ENCODE measurements around the gene EFCAB6. TPM values are rescaled to one million over a fixed set of nuclear protein-coding genes. Genes with fewer than 3 reads are reported as not detected.

EFCAB6 gene
- total and polyA plus RNA-seq, 5 donors from 2014 or later, result 0.18 to 0.77 (median 0.30) TPM; not detected in 2

- Histone ChIP-seq H3K36me3 (ENCODE audit: control insufficient read depth, insufficient read depth, low read length) (no peaks in the 10 kb centered on the region), H3K4me1 (ENCODE audit: control insufficient read depth, insufficient read depth, low read length, poor library complexity, severe bottlenecking) (peaks cover 18% of the 10 kb centered on the region), H3K4me3 (ENCODE audit: low read depth, low read length) (peak overlapping the region; percentile 87), H3K9me3 (ENCODE audit: control insufficient read depth in 2 of 2, low read length in 2 of 2) (no peaks in the 10 kb centered on the region), H3K27me3 (ENCODE audit: control insufficient read depth, insufficient read depth, low read length) (peaks cover 2% of the 10 kb centered on the region), H3K27ac (ENCODE audit: insufficient read depth, low read length, poor library complexity, severe bottlenecking) (peak overlapping the region; percentile 75)
- DNase-seq, result no peak
- peak in 1 of 2 donors; percentile 3 for ATAC-seq (ENCODE audit: low read depth in 2 of 2)
- peaks cover 11% of the 10 kb centered on the region for H3K36me3 Mint-ChIP-seq
- H3K27ac Mint-ChIP-seq, result peak overlapping the region; percentile 92 to 95 (median 93)
- peaks cover 5 to 40% (median 24%) of the 10 kb centered on the region in 4 donors for H3K4me1 Mint-ChIP-seq
- H3K27me3 Mint-ChIP-seq, result no peaks in the 10 kb centered on the region
- no peaks in the 10 kb centered on the region for H3K9me3 Mint-ChIP-seq
- H3K4me3 Mint-ChIP-seq, result peak overlapping the region; percentile 93 to 96 (median 94)
These were observed 342 bp downstream of the EFCAB6 start for GRCh38 chr22:43811777-43812148.

GRCh38 chr22:43802897-43803495 is 9.1 kb downstream of the EFCAB6 start:
- Histone ChIP-seq H3K9me3 (ENCODE audit: control insufficient read depth in 2 of 2, low read length in 2 of 2) (peaks cover 14 to 17% of the 10 kb centered on the region in 2 experiments), H3K4me1 (ENCODE audit: control insufficient read depth, insufficient read depth, low read length, poor library complexity, severe bottlenecking) (no peaks in the 10 kb centered on the region), H3K27me3 (ENCODE audit: control insufficient read depth, insufficient read depth, low read length) (peaks cover 9% of the 10 kb centered on the region), H3K27ac (ENCODE audit: insufficient read depth, low read length, poor library complexity, severe bottlenecking) (no peak overlapping the region), H3K36me3 (ENCODE audit: control insufficient read depth, insufficient read depth, low read length) (no peaks in the 10 kb centered on the region), H3K4me3 (ENCODE audit: low read depth, low read length) (no peak overlapping the region)
- Mint-ChIP-seq H3K4me3 (no peak overlapping the region), H3K27ac (no peak overlapping the region), H3K36me3 (no peaks in the 10 kb centered on the region), H3K4me1 (no peaks in the 10 kb centered on the region), H3K9me3 (peaks cover 0 to 23% (median 3%) of the 10 kb centered on the region in 7 donors), H3K27me3 (peaks cover 42% of the 10 kb centered on the region)
- no peak for DNase-seq
- no peak for ATAC-seq (ENCODE audit: low read depth in 2 of 2)

GRCh38 chr22:43800970-43801369 is 11.1 kb downstream of the EFCAB6 start:
- Mint-ChIP-seq H3K36me3 (no peaks in the 10 kb centered on the region), H3K4me3 (peak overlapping the region in 1 of 4 donors; percentile 40), H3K27me3 (peaks cover 46% of the 10 kb centered on the region)

GRCh38 chr22:43798492-43798891 is 13.6 kb downstream of the EFCAB6 start:
- no peak overlapping the region for H3K27ac ChIP-seq (ENCODE audit: insufficient read depth, low read length, poor library complexity, severe bottlenecking)
- Mint-ChIP-seq H3K4me1 (no peaks in the 10 kb centered on the region), H3K36me3 (no peaks in the 10 kb centered on the region), H3K27me3 (peaks cover 26% of the 10 kb centered on the region), H3K27ac (peak overlapping the region in 1 of 3 donors; percentile 35), H3K4me3 (no peak overlapping the region), H3K9me3 (peaks cover 0 to 23% (median 4%) of the 10 kb centered on the region in 7 donors)
- DNase-seq (no peak), ATAC-seq (ENCODE audit: low read depth in 2 of 2) (no peak)
- no peaks in the 10 kb centered on the region for H3K36me3 ChIP-seq (ENCODE audit: control insufficient read depth, insufficient read depth, low read length)
- H3K9me3 ChIP-seq (ENCODE audit: control insufficient read depth in 2 of 2, low read length in 2 of 2), result peaks cover 14 to 17% of the 10 kb centered on the region in 2 experiments
- H3K4me1 ChIP-seq (ENCODE audit: control insufficient read depth, insufficient read depth, low read length, poor library complexity, severe bottlenecking), result no peaks in the 10 kb centered on the region
- no peak overlapping the region for H3K4me3 ChIP-seq (ENCODE audit: low read depth, low read length)
- H3K27me3 ChIP-seq (ENCODE audit: control insufficient read depth, insufficient read depth, low read length), result peaks cover 9% of the 10 kb centered on the region

More at GRCh38 chr22:43800970-43801369, 11.1 kb downstream of the EFCAB6 start:
- no peaks in the 10 kb centered on the region for H3K4me1 ChIP-seq (ENCODE audit: control insufficient read depth, insufficient read depth, low read length, poor library complexity, severe bottlenecking)
- H3K27ac ChIP-seq (ENCODE audit: insufficient read depth, low read length, poor library complexity, severe bottlenecking), result no peak overlapping the region
- Mint-ChIP-seq H3K27ac (no peak overlapping the region), H3K9me3 (peaks cover 0 to 23% (median 4%) of the 10 kb centered on the region in 7 donors), H3K4me1 (no peaks in the 10 kb centered on the region)
- H3K27me3 ChIP-seq (ENCODE audit: control insufficient read depth, insufficient read depth, low read length), result peaks cover 9% of the 10 kb centered on the region
- peaks cover 14 to 17% of the 10 kb centered on the region in 2 experiments for H3K9me3 ChIP-seq (ENCODE audit: control insufficient read depth in 2 of 2, low read length in 2 of 2)
- no peaks in the 10 kb centered on the region for H3K36me3 ChIP-seq (ENCODE audit: control insufficient read depth, insufficient read depth, low read length)
- H3K4me3 ChIP-seq (ENCODE audit: low read depth, low read length), result no peak overlapping the region
- no peak for DNase-seq
- ATAC-seq (ENCODE audit: low read depth in 2 of 2), result no peak

- H3K36me3 Mint-ChIP-seq, result no peaks in the 10 kb centered on the region
- ATAC-seq (ENCODE audit: low read depth in 2 of 2), result no peak
- H3K4me1 ChIP-seq (ENCODE audit: control insufficient read depth, insufficient read depth, low read length, poor library complexity, severe bottlenecking), result no peaks in the 10 kb centered on the region
- H3K4me3 Mint-ChIP-seq, result no peak overlapping the region
- peaks cover 0 to 18% (median 2%) of the 10 kb centered on the region in 7 donors for H3K9me3 Mint-ChIP-seq
- peaks cover 8% of the 10 kb centered on the region for H3K27me3 Mint-ChIP-seq
- H3K27ac ChIP-seq (ENCODE audit: insufficient read depth, low read length, poor library complexity, severe bottlenecking), result no peak overlapping the region
- H3K36me3 ChIP-seq (ENCODE audit: control insufficient read depth, insufficient read depth, low read length), result no peaks in the 10 kb centered on the region
- H3K4me3 ChIP-seq (ENCODE audit: low read depth, low read length), result no peak overlapping the region
- H3K27ac Mint-ChIP-seq, result no peak overlapping the region
- no peaks in the 10 kb centered on the region for H3K4me1 Mint-ChIP-seq
- H3K9me3 ChIP-seq (ENCODE audit: control insufficient read depth in 2 of 2, low read length in 2 of 2), result peaks cover 14 to 17% of the 10 kb centered on the region in 2 experiments
- peaks cover 6% of the 10 kb centered on the region for H3K27me3 ChIP-seq (ENCODE audit: control insufficient read depth, insufficient read depth, low read length)
- no peak for DNase-seq
These were observed 15.5 kb downstream of the EFCAB6 start for GRCh38 chr22:43796567-43796966.

GRCh38 chr22:43795320-43795719 is 16.8 kb downstream of the EFCAB6 start:
- DNase-seq (no peak), ATAC-seq (ENCODE audit: low read depth in 2 of 2) (no peak)
- H3K27ac ChIP-seq (ENCODE audit: insufficient read depth, low read length, poor library complexity, severe bottlenecking), result no peak overlapping the region
- Mint-ChIP-seq H3K27ac (no peak overlapping the region), H3K4me1 (no peaks in the 10 kb centered on the region), H3K36me3 (no peaks in the 10 kb centered on the region), H3K9me3 (peaks cover 0 to 6% (median 1%) of the 10 kb centered on the region in 7 donors), H3K27me3 (peaks cover 4% of the 10 kb centered on the region), H3K4me3 (no peak overlapping the region)
- peaks cover 4 to 6% of the 10 kb centered on the region in 2 experiments for H3K9me3 ChIP-seq (ENCODE audit: control insufficient read depth in 2 of 2, low read length in 2 of 2)
- H3K4me1 ChIP-seq (ENCODE audit: control insufficient read depth, insufficient read depth, low read length, poor library complexity, severe bottlenecking), result no peaks in the 10 kb centered on the region
- peaks cover 5% of the 10 kb centered on the region for H3K27me3 ChIP-seq (ENCODE audit: control insufficient read depth, insufficient read depth, low read length)
- H3K4me3 ChIP-seq (ENCODE audit: low read depth, low read length), result no peak overlapping the region
- H3K36me3 ChIP-seq (ENCODE audit: control insufficient read depth, insufficient read depth, low read length), result no peaks in the 10 kb centered on the region

GRCh38 chr22:43792905-43793304 is 19.2 kb downstream of the EFCAB6 start:
- Mint-ChIP-seq H3K4me1 (no peaks in the 10 kb centered on the region), H3K4me3 (no peak overlapping the region), H3K36me3 (no peaks in the 10 kb centered on the region), H3K9me3 (peaks cover 0 to 4% (median 0%) of the 10 kb centered on the region in 7 donors), H3K27ac (no peak overlapping the region), H3K27me3 (peaks cover 13% of the 10 kb centered on the region)
- Histone ChIP-seq H3K27ac (ENCODE audit: insufficient read depth, low read length, poor library complexity, severe bottlenecking) (no peak overlapping the region), H3K4me1 (ENCODE audit: control insufficient read depth, insufficient read depth, low read length, poor library complexity, severe bottlenecking) (no peaks in the 10 kb centered on the region), H3K9me3 (ENCODE audit: control insufficient read depth in 2 of 2, low read length in 2 of 2) (no peaks in the 10 kb centered on the region), H3K36me3 (ENCODE audit: control insufficient read depth, insufficient read depth, low read length) (no peaks in the 10 kb centered on the region), H3K27me3 (ENCODE audit: control insufficient read depth, insufficient read depth, low read length) (no peaks in the 10 kb centered on the region), H3K4me3 (ENCODE audit: low read depth, low read length) (no peak overlapping the region)
- DNase-seq, result no peak
- no peak for ATAC-seq (ENCODE audit: low read depth in 2 of 2)

- H3K27me3 Mint-ChIP-seq, result peaks cover 17% of the 10 kb centered on the region
- no peaks in the 10 kb centered on the region for H3K36me3 ChIP-seq (ENCODE audit: control insufficient read depth, insufficient read depth, low read length)
- no peaks in the 10 kb centered on the region for H3K9me3 Mint-ChIP-seq
- no peaks in the 10 kb centered on the region for H3K4me1 Mint-ChIP-seq
- peaks cover 2% of the 10 kb centered on the region for H3K27me3 ChIP-seq (ENCODE audit: control insufficient read depth, insufficient read depth, low read length)
- ATAC-seq (ENCODE audit: low read depth in 2 of 2) (no peak), DNase-seq (no peak)
- no peak overlapping the region for H3K27ac Mint-ChIP-seq
- H3K4me3 Mint-ChIP-seq, result no peak overlapping the region
- no peak overlapping the region for H3K4me3 ChIP-seq (ENCODE audit: low read depth, low read length)
- H3K4me1 ChIP-seq (ENCODE audit: control insufficient read depth, insufficient read depth, low read length, poor library complexity, severe bottlenecking), result no peaks in the 10 kb centered on the region
- H3K36me3 Mint-ChIP-seq, result no peaks in the 10 kb centered on the region
- no peaks in the 10 kb centered on the region for H3K9me3 ChIP-seq (ENCODE audit: control insufficient read depth in 2 of 2, low read length in 2 of 2)
- H3K27ac ChIP-seq (ENCODE audit: insufficient read depth, low read length, poor library complexity, severe bottlenecking), result no peak overlapping the region
These were observed 22.7 kb downstream of the EFCAB6 start for GRCh38 chr22:43789452-43789851.

Data from CD4-positive, CD25-positive, alpha-beta regulatory T cell (primary cell).